Activated CD4-positive, alpha-beta T cell treated with anti-CD3 and anti-CD28 coated beads, Interleukin-2, Interleukin-4, amounts not matched to agents 100 ng/mL and 50 ng/mL, durations not matched to agents 16 hours and 8 hours (primary cell): ENCODE data around the gene CCSER1.
"Not testable (repeated sequence)": the region's sequence is repeated elsewhere in the genome, so short reads cannot be mapped to it uniquely, and the experiment has no call there.

Experiments used
- DNase-seq: peaks from one replicate; pipeline ENCODE4 v3.0.0-alpha.2; 2020; ENCODE audit warnings: low spot score

The CCSER1 gene

DNA sequence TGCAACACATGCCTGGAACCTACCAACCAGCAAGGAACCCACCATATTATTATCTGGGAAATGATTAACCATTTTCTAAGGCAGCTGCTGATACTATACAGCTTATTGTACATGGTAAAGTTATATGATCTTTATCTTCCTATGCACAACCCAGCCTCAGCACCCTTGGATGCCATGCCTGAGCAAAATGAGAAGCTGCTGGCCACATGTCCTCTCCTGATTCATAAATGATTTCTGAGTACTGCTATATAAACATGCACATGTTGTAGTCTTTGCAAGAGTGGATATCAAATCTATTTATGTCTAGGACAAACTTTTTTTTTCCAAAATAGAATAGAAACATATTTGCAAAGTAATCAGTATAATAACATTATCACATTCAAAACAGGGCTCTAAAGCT lies 1043.6 kb downstream of the CCSER1 start:
- no peak for DNase-seq

DNA sequence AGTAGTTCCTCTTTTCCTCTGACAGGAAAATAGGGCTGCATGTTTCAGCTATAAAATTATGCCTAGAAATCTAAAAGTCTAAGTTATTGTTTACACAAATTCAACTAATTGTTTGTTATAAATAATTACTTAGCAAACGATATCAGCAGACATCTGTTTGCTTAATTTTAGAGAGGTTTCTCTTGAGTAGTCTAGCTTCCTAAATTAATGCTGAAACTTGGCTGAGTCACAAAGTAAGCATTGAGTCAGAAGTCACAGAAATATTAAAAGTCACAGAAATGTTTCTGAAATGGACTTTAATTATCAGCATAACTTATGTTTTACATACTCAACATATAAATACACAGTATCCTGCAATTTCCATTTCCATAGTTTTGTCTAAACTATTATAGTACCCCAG lies 1044.0 kb downstream of the CCSER1 start:
- DNase-seq, result no peak

DNA sequence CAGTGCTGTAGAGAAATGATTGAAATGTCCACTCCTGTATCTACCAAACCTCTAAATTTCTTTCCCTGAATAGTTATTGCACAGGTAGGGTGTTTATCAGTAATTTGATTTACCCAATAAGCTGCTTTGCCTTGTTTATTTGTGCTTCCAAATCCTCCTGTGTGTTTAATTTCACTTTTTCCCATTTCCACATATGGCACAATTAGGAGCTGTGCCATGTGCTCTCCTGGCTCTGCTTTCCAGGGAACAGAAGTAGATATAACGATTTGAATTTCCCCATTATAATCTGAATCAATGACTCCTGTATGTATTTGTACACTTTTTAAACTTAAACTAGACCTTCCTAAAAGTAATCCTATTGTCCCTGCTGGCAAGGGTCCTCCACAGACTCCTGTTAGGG lies 1057.9 kb downstream of the CCSER1 start:
- not testable (repeated sequence) for DNase-seq

DNA sequence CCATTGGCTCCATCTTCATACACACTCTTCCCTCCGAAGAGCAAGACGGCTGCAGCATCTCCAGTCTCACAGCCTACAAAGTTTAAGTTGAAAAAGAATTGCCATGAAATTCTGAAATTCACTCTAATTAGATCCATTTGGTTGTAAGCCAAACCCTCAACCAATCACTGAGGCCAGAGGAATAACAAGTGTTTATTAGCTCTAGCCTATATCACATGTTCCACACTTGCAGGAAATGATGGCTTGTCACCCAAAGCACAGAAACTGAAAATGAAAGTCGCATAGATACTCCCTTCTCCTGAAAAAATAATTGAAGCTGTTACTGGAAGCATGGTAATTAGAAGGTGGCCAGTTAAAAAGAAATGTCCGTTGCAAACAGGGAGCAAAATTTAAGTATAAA lies 1071.8 kb downstream of the CCSER1 start:
- DNase-seq, result no peak

DNA sequence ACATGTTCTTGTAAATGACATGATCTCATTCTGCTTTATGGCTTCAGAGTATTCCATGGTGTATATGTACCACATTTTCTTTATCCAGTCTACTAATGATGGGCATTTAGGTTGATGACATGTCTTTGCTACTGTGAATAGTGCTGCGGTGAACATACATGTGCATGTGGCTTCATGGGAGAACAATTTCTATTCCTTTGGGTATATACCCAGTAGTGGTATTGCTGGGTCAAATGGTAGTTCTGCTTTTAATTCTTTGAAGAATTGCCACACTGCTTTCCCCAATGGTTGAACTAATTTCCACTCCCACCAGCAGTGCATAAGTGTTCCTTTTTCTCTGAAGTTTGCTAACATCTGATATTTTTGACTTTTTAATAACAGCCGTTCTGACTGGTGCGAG lies 1080.3 kb downstream of the CCSER1 start:
- DNase-seq, result no peak

DNA sequence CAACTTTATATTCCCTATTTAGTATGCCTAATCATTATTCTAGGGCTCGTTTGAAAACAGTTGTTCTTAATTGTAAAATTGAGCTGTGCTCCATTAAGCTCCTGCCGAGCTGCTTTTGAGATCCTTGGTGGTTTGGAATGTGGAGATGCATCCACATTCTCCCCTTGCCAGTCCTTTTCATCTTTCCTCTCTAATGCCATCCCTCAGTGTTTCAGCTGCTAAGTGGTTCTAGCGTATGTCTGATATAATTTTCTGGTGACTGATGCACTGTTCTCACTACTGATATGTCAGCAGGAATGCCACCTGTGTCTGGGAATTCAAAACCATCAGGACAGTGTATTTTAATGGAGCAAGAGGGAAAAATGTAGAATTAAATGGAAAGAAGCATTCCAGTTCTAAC lies 1085.0 kb downstream of the CCSER1 start:
- DNase-seq, result no peak

DNA sequence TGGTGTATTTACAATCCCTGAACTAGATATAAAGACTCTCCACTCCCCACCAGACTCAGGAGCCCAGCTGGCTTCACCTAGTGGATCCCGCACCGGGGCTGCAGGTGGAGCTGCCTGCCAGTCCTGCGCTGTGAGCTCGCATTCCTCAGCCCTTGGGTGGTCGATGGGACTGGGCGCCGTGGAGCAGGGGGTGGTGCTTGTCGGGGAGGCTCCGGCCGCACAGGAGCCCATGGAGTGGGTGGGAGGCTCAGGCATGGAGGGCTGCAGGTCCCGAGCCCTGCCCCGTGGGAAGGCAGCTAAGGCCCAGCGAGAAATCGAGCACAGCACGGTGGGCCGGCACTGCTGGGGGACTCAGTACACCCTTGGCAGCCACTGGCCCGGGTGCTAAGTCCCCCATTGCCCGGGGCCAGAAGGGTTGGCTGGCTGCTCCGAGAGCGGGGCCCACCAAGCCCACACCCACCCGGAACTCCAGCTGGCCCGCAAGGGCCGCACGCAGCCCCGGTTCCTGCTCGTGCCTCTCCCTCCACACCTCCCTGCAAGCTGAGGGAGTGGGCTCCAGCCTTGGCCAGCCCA lies 1090.7 kb downstream of the CCSER1 start:
- DNase-seq, result not testable (repeated sequence)

DNA sequence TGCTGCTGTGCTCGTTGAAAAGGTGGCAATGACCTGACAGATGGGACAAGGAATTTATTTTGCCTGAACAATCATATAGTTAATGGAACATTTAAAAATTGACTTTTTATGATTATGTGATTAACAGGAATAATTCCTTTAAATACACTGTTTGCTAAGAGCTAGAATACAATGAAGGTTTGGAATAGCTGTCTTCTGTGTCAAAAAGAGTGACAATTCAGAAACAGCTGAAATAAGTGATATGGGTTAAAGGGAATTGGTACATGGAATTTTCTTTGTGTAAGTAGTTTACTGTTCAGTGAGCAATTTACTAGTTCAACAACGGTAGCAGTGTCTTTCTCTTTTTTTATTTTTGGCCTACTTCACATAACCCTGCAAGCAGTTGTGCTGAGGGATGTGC lies 1093.1 kb downstream of the CCSER1 start:
- no peak for DNase-seq

DNA sequence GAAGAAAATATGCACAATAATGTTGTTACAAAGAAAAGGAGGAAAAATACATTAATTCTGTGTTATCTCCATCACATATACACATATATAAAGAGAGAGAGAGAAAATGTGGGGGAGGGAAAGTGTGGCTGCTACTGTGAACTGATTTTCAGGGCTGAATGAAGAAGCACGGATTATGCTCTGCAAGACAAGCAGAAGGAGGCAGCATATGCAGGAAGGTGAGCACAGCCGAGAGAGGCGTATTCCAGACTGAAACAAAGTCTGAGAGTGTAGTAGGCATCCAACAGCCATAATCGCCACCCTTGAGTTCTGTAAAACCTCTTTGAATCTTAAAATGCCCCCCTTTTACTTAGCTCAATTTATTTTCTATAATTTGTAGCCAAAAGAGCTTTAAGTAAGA lies 1094.8 kb downstream of the CCSER1 start:
- DNase-seq, result no peak

DNA sequence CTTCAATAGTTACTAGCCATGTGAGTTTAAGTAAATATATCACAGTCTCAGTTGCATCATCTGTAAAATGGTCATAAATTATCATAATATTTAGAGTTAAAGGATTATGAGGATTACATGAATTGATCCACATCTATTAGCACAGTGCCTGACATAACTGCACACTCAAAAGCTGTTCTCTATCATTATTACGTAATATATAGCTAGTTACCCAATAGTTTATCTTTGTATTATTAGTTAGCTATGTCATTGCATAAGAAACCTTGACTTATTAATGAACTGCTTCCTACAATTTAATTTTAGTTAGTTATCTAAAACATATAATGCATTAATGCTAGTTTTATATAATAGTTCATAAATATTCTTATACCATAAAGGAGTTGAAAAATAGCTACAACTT lies 1099.7 kb downstream of the CCSER1 start:
- DNase-seq, result no peak

DNA sequence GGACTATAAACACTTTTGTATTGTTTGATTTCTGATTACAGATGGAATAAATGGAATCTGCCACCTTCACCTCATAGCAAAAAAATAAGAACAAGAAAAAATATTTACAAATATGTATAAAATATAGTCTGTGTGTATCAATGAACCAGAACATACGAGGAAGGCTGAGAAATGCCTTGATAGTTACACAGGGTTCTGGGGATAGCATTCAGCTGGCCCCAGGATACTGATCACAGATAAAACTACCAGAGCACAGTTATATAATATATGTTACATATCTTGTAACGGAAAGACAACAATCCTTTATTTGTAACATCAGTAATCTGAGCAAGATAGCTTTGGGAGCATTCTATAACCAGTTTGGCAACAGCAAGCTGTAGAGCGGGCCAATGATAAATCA lies 1101.5 kb downstream of the CCSER1 start:
- DNase-seq, result no peak

DNA sequence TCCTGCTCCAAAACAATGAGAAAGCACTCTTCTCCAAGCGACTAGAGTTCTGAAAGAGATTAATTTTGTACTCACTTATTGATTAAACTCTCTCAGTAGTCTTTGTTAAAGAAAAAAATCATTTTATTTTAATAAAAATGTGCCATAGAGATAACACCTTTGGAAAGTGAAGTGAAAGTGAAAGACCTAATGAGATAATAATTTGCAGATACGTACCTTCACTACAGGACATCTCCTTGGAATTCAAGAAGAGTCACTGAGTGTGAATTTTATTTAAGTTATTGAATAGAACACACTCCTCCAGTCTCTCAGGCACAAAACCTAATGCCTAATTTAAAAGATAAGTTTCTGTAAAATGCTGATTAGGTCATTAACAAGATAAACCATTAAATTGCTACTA lies 1106.0 kb downstream of the CCSER1 start:
- no peak for DNase-seq

DNA sequence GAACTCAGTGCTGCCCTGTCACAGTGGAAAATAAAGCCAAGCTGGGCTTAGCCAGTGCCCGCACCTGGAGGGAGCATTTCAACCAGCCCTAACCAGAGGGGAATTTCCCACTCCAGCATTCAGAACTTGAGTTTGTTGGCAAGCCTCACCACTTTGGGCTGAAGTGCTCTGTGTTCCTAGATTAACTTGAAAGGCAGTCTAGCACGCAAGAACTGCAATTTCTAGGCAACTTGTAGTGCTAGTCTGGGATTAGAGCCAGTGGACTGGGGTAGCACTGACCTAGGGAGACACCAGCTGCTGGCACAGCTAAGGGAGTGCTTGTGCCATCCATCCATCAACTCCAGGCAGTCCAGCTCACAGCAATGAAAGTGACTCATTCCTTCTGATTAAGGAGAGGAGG lies 1115.9 kb downstream of the CCSER1 start:
- DNase-seq, result no peak

DNA sequence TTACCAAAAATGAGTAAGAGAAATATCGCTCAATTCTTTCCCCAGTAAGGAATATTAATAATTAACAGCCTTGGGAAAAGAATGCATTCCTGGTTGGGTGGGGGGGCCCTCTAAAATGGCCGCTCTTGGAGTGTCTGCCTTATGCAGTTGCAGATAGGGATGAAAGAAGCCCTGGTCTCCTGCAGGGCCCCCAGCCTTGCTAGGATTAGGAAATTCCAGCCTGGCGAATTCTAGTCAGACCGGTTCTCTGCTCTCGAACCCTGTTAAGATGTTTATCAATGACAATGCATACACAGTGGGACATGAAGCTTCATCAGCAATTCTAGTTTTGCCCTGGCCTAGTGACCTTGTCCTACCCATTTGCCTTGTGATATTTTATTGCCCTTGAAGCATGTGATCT lies 1128.8 kb downstream of the CCSER1 start:
- DNase-seq, result no peak

DNA sequence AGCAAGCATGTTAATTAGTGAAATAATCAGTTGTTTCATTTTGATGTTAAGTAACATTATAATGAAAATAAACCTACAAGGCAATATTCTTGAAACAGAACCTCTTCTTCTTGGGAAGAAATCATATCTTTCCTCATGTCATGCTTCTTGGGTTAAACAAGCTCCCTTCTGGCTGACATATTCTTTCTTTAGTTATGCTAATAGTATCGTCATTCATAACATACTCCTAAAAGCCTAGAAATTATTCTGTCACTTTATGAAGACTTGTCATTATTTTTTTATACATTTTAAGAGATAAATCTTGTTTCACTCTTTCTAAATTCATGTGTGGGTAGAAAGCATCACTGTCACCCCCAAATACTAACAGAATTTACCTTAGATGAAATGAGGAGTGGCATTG lies 1129.6 kb downstream of the CCSER1 start:
- DNase-seq, result no peak

DNA sequence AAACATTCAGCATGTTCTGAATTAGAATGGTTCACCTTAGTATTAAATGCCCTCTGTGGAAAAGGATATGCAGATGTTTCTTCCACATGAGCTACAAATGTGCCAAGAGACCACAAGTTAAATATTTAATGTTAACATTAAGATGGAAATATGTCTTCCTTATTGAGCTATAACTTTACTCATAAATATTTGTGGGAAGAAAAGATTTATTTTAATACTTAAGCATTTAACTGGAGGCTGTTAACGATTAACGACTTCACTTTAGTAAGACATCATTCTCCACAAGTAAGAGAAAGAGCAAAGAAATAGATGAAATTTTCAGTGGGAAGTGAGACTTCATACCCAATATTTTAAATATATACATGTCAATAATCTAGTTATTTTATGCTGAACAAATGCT lies 1130.5 kb downstream of the CCSER1 start:
- DNase-seq, result no peak

DNA sequence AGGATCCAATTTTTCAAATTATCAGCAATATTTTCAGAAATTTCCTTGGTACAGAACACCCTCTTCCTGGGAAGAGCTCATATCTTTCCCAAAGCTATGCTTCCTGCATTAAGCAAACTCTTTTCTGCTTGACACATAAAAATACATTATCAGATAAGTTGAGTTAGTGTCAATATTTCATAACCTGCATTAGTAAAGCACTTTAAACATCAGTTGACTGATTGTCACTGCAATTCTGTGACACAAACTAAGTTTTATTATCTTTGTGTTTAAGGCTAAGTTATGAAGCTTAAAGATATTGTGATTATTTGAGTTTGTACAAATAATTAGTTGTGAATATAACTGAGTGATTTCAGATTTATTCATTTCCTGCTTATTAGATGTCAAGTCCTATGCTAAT lies 1131.1 kb downstream of the CCSER1 start:
- no peak for DNase-seq

DNA sequence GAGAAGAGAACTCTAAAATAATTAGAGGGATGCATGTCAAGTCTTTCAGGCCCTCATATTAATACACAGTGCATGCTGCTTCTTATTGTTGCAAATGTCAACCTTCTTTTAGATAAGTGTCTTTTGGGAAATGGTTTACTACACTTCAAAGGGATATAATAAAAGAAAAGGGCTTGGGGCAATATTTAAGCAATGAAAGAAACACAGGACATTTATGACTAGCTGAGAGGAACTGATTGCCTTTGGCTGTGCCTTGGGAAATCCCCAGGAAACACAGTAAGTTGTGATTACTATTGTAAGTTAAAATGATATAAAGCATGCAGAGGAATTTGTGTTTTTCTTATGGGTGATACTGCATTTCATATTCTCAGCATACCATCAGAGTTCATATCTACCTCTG lies 1140.3 kb downstream of the CCSER1 start:
- no peak for DNase-seq

DNA sequence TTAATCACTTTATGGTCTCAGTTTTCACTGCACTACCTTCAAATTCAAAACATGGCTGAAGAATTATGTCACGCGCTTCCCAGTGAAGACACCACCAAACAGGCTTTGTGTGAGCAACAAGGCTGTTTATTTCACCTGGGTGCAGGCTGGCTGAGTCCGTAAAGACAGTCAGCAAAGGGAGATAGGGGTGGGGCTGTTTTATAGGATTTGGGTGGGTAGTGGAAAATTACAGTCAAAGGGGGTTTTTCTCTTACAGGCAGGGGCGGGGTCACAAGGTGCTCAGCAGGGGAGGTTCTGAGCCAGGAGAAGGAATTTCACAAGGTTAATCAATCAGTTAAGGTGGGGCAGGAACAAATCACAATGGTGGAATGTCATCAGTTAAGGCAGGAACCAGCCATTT lies 1141.3 kb downstream of the CCSER1 start:
- not testable (repeated sequence) for DNase-seq

DNA sequence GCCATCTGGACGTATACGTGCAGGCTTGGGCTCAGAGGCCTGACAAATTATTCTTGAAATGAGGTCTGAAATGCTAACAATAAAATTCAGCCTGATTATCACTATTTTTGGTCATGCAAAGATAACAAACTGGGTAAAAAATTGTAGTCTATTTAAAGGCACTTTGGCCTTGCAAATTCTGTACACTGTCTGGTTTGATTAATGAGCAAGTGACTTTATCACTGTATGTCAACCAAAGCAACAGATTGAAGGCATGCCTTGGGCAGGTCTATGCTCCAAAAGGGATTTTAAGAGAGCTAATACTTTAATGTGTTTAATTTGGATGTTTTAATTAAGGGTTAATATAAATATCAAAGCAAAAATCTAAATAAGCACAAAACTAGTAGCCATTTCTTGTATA lies 1141.7 kb downstream of the CCSER1 start:
- DNase-seq, result no peak

DNA sequence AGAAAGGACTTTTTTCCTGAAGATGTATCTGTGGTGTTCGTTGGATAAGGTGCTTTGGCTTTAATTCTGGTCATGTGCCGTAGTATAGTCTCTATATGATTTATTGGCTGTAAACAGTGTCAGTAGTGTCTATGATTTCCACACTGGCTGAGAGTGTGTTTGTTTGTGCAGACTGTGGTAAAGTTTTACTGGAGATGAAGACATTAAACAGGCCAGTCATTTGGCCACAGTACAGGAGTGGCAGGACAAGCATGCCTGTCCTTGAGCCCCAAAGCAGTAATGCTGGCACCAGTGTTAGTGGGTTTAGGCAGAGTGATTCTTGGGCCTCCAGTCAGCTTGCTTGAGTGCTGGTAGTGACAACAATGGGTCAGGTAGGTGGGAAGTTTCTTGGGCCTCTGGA lies 1152.7 kb downstream of the CCSER1 start:
- no peak for DNase-seq

DNA sequence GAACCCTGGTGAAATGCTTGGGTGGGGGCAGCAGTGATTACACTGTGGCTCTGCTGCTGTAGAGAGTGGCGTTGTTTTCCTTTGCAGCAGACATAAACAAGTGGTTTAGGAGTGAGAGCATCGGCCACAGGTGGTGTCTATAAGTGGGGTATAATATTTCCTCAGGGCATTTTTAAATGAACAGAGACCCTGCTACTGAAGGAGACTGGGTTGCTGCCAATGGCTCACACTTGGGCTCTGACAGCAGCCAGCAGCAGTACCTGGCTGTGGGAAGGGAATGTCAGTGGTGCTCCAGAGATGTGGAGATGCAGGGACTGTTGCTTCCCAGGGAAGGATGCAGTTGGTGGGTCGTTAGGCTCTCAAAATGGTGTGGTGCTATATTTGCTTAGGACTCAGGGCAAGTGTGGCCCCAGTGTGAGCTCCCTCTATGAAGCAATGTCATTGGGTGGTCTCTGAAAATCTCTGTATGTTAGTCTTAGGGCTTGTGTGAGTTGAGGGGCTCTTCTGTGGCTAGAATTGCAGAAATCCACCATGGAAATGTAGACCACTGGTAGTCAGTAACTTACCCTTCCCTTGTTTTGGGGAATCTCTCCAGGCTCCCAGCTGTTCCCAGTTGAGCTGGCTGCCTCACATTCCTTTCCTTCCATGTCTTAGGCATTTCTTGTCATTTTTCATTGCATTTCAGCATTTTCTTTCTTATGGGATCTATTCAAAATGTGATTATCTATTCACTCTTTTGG lies 1153.5 kb downstream of the CCSER1 start:
- DNase-seq, result no peak

DNA sequence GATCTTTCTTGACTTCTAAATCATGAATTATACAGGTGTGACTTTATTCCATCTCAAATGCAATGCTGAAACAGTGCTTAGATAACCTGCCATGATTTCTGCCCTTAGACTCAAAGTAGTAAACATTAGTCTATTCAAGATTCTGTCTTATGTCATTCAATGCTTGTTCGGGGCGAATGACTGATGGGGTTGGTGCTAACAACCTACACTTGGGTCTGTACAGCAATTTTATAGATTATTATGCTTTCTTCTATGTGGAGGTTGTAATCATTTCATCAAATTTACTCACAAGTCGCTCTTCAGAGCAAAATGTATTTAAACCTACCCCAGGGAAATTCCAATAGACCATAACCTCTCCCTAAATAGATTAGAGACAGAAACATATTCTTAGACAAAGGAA lies 1155.0 kb downstream of the CCSER1 start:
- no peak for DNase-seq

DNA sequence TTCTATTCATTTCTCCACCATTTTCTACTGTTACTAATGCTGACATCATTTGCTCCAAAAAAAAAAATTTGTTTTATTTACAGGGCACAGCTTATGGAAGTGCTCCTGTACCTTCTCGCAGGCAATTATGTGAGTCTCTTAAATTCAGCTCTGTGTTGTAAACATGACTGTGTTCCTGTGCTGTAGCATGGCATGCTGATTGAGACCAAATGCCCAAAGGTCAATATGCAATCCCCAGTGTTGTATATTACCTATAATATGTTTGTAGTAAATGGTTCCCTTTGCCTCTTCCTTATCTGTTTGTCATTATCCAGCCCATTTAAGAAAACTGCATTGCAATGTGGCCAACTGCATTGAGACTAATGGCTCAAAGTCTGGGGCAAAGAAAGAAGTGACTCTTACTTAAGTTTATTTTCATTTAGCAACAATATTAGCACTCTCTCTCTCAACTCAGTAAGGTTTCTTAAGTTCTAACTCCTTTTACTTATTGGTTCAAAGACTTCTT lies 1156.6 kb downstream of the CCSER1 start:
- no peak for DNase-seq
